Anterior cingulate cortex (tissue), 58 donors: ENCODE data around the gene CNOT8.
A peak's percentile ranks its signal among the peaks of the same experiment; 100 is the strongest.
"Not testable (repeated sequence)": the region's sequence is repeated elsewhere in the genome, so short reads cannot be mapped to it uniquely, and the experiment has no call there.

Experiments used
- DNase-seq, 58 donors: peaks; one replicate each; lab custom pipeline; 2025; lab: John Stamatoyannopoulos, UW

Gene CNOT8

GRCh38 chr5:154901913-154902312, 43.5 kb downstream of the CNOT8 start:
- no peak for DNase-seq

GRCh38 chr5:154905601-154906000, 47.2 kb downstream of the CNOT8 start:
- DNase-seq, result not testable (repeated sequence)

- peak in 1 of 58 donors; percentile 16 for DNase-seq
These were observed 58.4 kb downstream of the CNOT8 start for GRCh38 chr5:154916874-154917273.

GRCh38 chr5:154917757-154918156, 59.3 kb downstream of the CNOT8 start:
- peak in 1 of 58 donors; percentile 6 for DNase-seq

- DNase-seq, result no peak
These were observed 65.3 kb downstream of the CNOT8 start for GRCh38 chr5:154923441-154924430.
